Mucosa of gallbladder (tissue), 1 donor: ENCODE data around the gene NDE1. TPM values are rescaled to one million over a fixed set of nuclear protein-coding genes. Genes with fewer than 3 reads are reported as not detected.
"Not testable (repeated sequence)": the region's sequence is repeated elsewhere in the genome, so short reads cannot be mapped to it uniquely, and the experiment has no call there.

Source experiments
- DNase-seq: peaks from one replicate; pipeline ENCODE4 v3.0.0-alpha.2; 2020; ENCODE audit warnings: low spot score
- total RNA-seq: library from RNA; stranded (reverse); gene quantifications from one replicate; pipeline ENCODE4 v1.2.1, GENCODE V29; 2021
- donor health status: DM: no; HTN: no; CAD: no.

NDE1 gene
- total RNA-seq: 30.0 TPM

GRCh38 chr16:15650019-15650697 is at the start of gene NDE1:
Gene NDE1, plus strand, starts transcription at chr16:15650245. Its CDS starts 14,534 bp downstream, at chr16:15664779.
- peak; percentile 92 for DNase-seq

- no peak for DNase-seq
Measured at GRCh38 chr16:15601212-15601879, 48.7 kb upstream of the NDE1 start.

- DNase-seq: no peak
Measured at GRCh38 chr16:15602285-15603044, 47.6 kb upstream of the NDE1 start.

- no peak for DNase-seq
Measured at GRCh38 chr16:15604460-15605440, 45.3 kb upstream of the NDE1 start.

GRCh38 chr16:15605839-15606517 is 44.1 kb upstream of the NDE1 start:
- no peak for DNase-seq

- DNase-seq: no peak
Measured at GRCh38 chr16:15606518-15607220, 43.4 kb upstream of the NDE1 start.

GRCh38 chr16:15607221-15607699 is 42.8 kb upstream of the NDE1 start:
- not testable (repeated sequence) for DNase-seq

GRCh38 chr16:15607700-15608396 is 42.2 kb upstream of the NDE1 start:
- no peak for DNase-seq

GRCh38 chr16:15608398-15609285 is 41.4 kb upstream of the NDE1 start:
- no peak for DNase-seq

- DNase-seq: no peak
Measured at GRCh38 chr16:15609286-15609649, 40.8 kb upstream of the NDE1 start.

GRCh38 chr16:15610369-15610871 is 39.6 kb upstream of the NDE1 start:
- no peak for DNase-seq

- no peak for DNase-seq
Measured at GRCh38 chr16:15611610-15612009, 38.4 kb upstream of the NDE1 start.

GRCh38 chr16:15613676-15614075 is 36.4 kb upstream of the NDE1 start:
- DNase-seq: no peak

- DNase-seq: no peak
Measured at GRCh38 chr16:15616012-15616411, 34.0 kb upstream of the NDE1 start.

- DNase-seq: no peak
Measured at GRCh38 chr16:15616475-15617165, 33.4 kb upstream of the NDE1 start.

- DNase-seq: no peak
Measured at GRCh38 chr16:15617901-15618300, 32.1 kb upstream of the NDE1 start.

GRCh38 chr16:15618392-15618791 is 31.7 kb upstream of the NDE1 start:
- no peak for DNase-seq
